Neuronal stem cell (in vitro differentiated cells): ENCODE measurements around the gene RABL3.
A peak's percentile ranks its signal among the peaks of the same experiment; 100 is the strongest.
"Not testable (repeated sequence)": the region's sequence is repeated elsewhere in the genome, so short reads cannot be mapped to it uniquely, and the experiment has no call there.

Experiments used
- DNase-seq: peaks from one replicate; pipeline ENCODE4 v3.0.0-alpha.2; 2013; ENCODE audit warnings: low spot score
- H2AFZ ChIP-seq: one replicate; pipeline ENCODE4 v1.6.1; 2013; ENCODE audit warnings: mild to moderate bottlenecking, low read length, inconsistent platforms
- H2AK5ac ChIP-seq: 2 replicates; pipeline ENCODE4 v1.6.1; 2013; ENCODE audit warnings: low read depth, mild to moderate bottlenecking, inconsistent platforms, low read length, moderate library complexity, mixed read lengths
- H2BK120ac ChIP-seq: 2 replicates; pipeline ENCODE4 v1.6.1; 2013; ENCODE audit warnings: low read depth, mild to moderate bottlenecking, inconsistent platforms, low read length, moderate library complexity, mixed read lengths
- H2BK12ac ChIP-seq: one replicate; pipeline ENCODE4 v1.6.1; 2013; ENCODE audit warnings: low read length, inconsistent platforms
- H2BK15ac ChIP-seq: 2 replicates; pipeline ENCODE4 v1.6.1; 2013; ENCODE audit warnings: mild to moderate bottlenecking, low read length, inconsistent platforms, mixed read lengths
- H2BK5ac ChIP-seq: one replicate; pipeline ENCODE4 v1.6.1; 2013; ENCODE audit warnings: inconsistent platforms, mild to moderate bottlenecking, low read length, moderate library complexity
- H3K14ac ChIP-seq: one replicate; pipeline ENCODE4 v1.6.1; 2013; ENCODE audit warnings: low read length, inconsistent platforms
- H3K18ac ChIP-seq: 2 replicates; pipeline ENCODE4 v1.6.1; 2013; ENCODE audit warnings: low read length, inconsistent platforms
- H3K23ac ChIP-seq: 2 replicates; pipeline ENCODE4 v1.6.1; 2013; ENCODE audit warnings: low read depth, mild to moderate bottlenecking, mixed read lengths, low read length, inconsistent platforms; ENCODE audit not compliant: poor library complexity
- H3K27ac ChIP-seq: replicated peaks from 3 replicates; pipeline ENCODE4 v1.5.1; 2013; ENCODE audit warnings: low read length, inconsistent platforms
- H3K27me3 ChIP-seq, 3 experiments: 2 replicates each; pipeline ENCODE4 v1.6.1; 2013; ENCODE audit warnings: low read length in 3 of 3, mild to moderate bottlenecking in 2 of 3, inconsistent platforms in 1 of 3, low read depth in 1 of 3, mixed read lengths in 1 of 3, moderate library complexity in 1 of 3; ENCODE audit not compliant: control insufficient read depth in 3 of 3, insufficient read depth in 3 of 3
- H3K36me3 ChIP-seq, 2 donors: replicated peaks in 1 of 2; 2 replicates each; pipeline ENCODE4 v1.6.1; 2013; ENCODE audit warnings: low read length in 2 of 2; ENCODE audit not compliant: control insufficient read depth in 2 of 2, insufficient read depth in 2 of 2
- H3K4ac ChIP-seq: 2 replicates; pipeline ENCODE4 v1.6.1; 2013; ENCODE audit warnings: inconsistent platforms, mild to moderate bottlenecking, low read length, moderate library complexity
- H3K4me1 ChIP-seq, 2 donors: 1 replicate in 1 of 2; 2 replicates in 1 of 2; pipeline ENCODE4 v1.6.1; 2013; ENCODE audit warnings: low read length in 2 of 2, low read depth in 1 of 2; ENCODE audit not compliant: control insufficient read depth in 2 of 2, insufficient read depth in 1 of 2
- H3K4me2 ChIP-seq: one replicate; pipeline ENCODE4 v1.6.1; 2013; ENCODE audit warnings: mild to moderate bottlenecking, low read length, inconsistent platforms; ENCODE audit not compliant: insufficient read depth, poor library complexity, severe bottlenecking
- H3K4me3 ChIP-seq, 2 donors: 2 replicates each; pipeline ENCODE4 v1.5.1; 2013; ENCODE audit warnings: low read length in 2 of 2, mild to moderate bottlenecking in 2 of 2, inconsistent platforms in 1 of 2, moderate library complexity in 1 of 2
- H3K79me1 ChIP-seq: one replicate; pipeline ENCODE4 v1.6.1; 2013; ENCODE audit warnings: low read depth, mild to moderate bottlenecking, inconsistent platforms, low read length, moderate library complexity
- H3K9ac ChIP-seq: one replicate; pipeline ENCODE4 v1.6.1; 2013; ENCODE audit warnings: mild to moderate bottlenecking, low read depth, low read length, inconsistent platforms; ENCODE audit not compliant: poor library complexity
- H3K9me3 ChIP-seq, 2 donors: replicated peaks in 1 of 2; 2 replicates each; pipeline versions ENCODE3 to v1.6.1; 2013; ENCODE audit warnings: low read length in 2 of 2, mild to moderate bottlenecking in 2 of 2, inconsistent platforms in 1 of 2, low read depth in 1 of 2, mixed read lengths in 1 of 2, moderate library complexity in 1 of 2; ENCODE audit not compliant: control insufficient read depth in 2 of 2, insufficient read depth in 1 of 2
- H4K8ac ChIP-seq: one replicate; pipeline ENCODE4 v1.6.1; 2013; ENCODE audit warnings: low read depth, mild to moderate bottlenecking, inconsistent platforms, low read length, moderate library complexity
- H4K91ac ChIP-seq: one replicate; pipeline ENCODE4 v1.6.1; 2013; ENCODE audit warnings: low read length, low read depth, mild to moderate bottlenecking, inconsistent platforms; ENCODE audit not compliant: poor library complexity
- WGBS, 2 donors: extraction: QIAGEN DNeasy Blood & Tissue Kit; methylation state at CpG; one replicate each; pipeline ENCODE4 v1.1.7; 2013; ENCODE audit warnings: missing lambda C conversion rate in 2 of 2, mixed read lengths in 1 of 2; ENCODE audit not compliant: insufficient read length in 2 of 2, insufficient replicate concordance in 1 of 2; ENCODE audit errors: extremely low coverage in 2 of 2; 5-methylcytosine and 5-hydroxymethylcytosine counted together

RABL3 gene

GRCh38 chr3:120738006-120738405, 4.3 kb downstream of the RABL3 start:
- H2BK5ac ChIP-seq, H3K4me3 ChIP-seq, H4K8ac ChIP-seq, H2BK120ac ChIP-seq, H3K27ac ChIP-seq, H3K23ac ChIP-seq, H3K79me1 ChIP-seq, H2AFZ ChIP-seq, H2AK5ac ChIP-seq, H4K91ac ChIP-seq, H2BK15ac ChIP-seq, H3K4ac ChIP-seq, H3K4me2 ChIP-seq, H3K18ac ChIP-seq, H3K9ac ChIP-seq, H3K27me3 ChIP-seq, H3K4me1 ChIP-seq, H3K14ac ChIP-seq, DNase-seq, H2BK12ac ChIP-seq: not testable (repeated sequence)
- Histone ChIP-seq H3K36me3 (peaks cover 4 to 18% of the 10 kb centered on the region in 2 donors), H3K9me3 (peaks cover 2 to 19% of the 10 kb centered on the region in 2 donors)
- WGBS, 2 donors = no CpG with 5 or more reads among the region's 8 CpGs

- Histone ChIP-seq H3K4me2 (no peak overlapping the region), H2AK5ac (no peak overlapping the region), H3K14ac (no peak overlapping the region), H3K9ac (no peak overlapping the region), H2BK5ac (no peak overlapping the region), H3K18ac (no peak overlapping the region), H2AFZ (no peak overlapping the region), H3K79me1 (no peaks in the 10 kb centered on the region), H3K27ac (no peak overlapping the region), H3K36me3 (peaks cover 0 to 24% of the 10 kb centered on the region in 2 donors), H3K4ac (no peak overlapping the region), H3K23ac (no peak overlapping the region), H4K8ac (no peak overlapping the region), H3K4me1 (no peaks in the 10 kb centered on the region), H2BK15ac (no peak overlapping the region), H3K4me3 (no peak overlapping the region), H2BK12ac (no peak overlapping the region), H4K91ac (no peak overlapping the region), H3K9me3 (peaks cover 0 to 5% of the 10 kb centered on the region in 2 donors), H2BK120ac (no peak overlapping the region), H3K27me3 (no peaks in the 10 kb centered on the region)
- WGBS, 2 donors = no CpG with 5 or more reads among the region's 4 CpGs
- DNase-seq = no peak
These were observed 11.5 kb downstream of the RABL3 start for GRCh38 chr3:120730576-120731542.

- H4K8ac ChIP-seq = no peak overlapping the region
- no peak overlapping the region for H3K27ac ChIP-seq
- no peak overlapping the region for H2BK15ac ChIP-seq
- no peak overlapping the region for H2BK5ac ChIP-seq
- H3K23ac ChIP-seq = no peak overlapping the region
- no peak overlapping the region for H4K91ac ChIP-seq
- H3K36me3 ChIP-seq = peaks cover 0 to 24% of the 10 kb centered on the region in 2 donors
- no peak overlapping the region for H3K9ac ChIP-seq
- H3K4me1 ChIP-seq = no peaks in the 10 kb centered on the region
- H3K18ac ChIP-seq = no peak overlapping the region
- H2BK12ac ChIP-seq = no peak overlapping the region
- H2AK5ac ChIP-seq = no peak overlapping the region
- no peak overlapping the region for H3K4me3 ChIP-seq
- no peak overlapping the region for H3K14ac ChIP-seq
- no peak overlapping the region for H3K4me2 ChIP-seq
- no peaks in the 10 kb centered on the region for H3K27me3 ChIP-seq
- no CpG with 5 or more reads among the region's 1 CpG for WGBS, 2 donors
- peaks cover 0 to 2% of the 10 kb centered on the region in 2 donors for H3K9me3 ChIP-seq
- no peak overlapping the region for H2AFZ ChIP-seq
- no peak overlapping the region for H2BK120ac ChIP-seq
- DNase-seq = no peak
- H3K4ac ChIP-seq = no peak overlapping the region
- H3K79me1 ChIP-seq = no peaks in the 10 kb centered on the region
These were observed 15.5 kb downstream of the RABL3 start for GRCh38 chr3:120726791-120727190.

- no CpG with 5 or more reads among the region's 20 CpGs for WGBS, 2 donors
These were observed 23.0 kb downstream of the RABL3 start for GRCh38 chr3:120719167-120719834.

More at GRCh38 chr3:120719167-120719834, 23.0 kb downstream of the RABL3 start:
- Histone ChIP-seq H3K9ac (peak overlapping the region; percentile 50), H3K4me3 (peak overlapping the region in 1 of 2 donors; percentile 46), H2BK12ac (peak overlapping the region; percentile 41), H3K4me2 (peak overlapping the region; percentile 48), H3K18ac (peak overlapping the region; percentile 65), H2AFZ (peak overlapping the region; percentile 56)
- not testable (repeated sequence) for H4K91ac ChIP-seq, H3K36me3 ChIP-seq, H3K9me3 ChIP-seq, H3K79me1 ChIP-seq, H3K4me1 ChIP-seq, H2AK5ac ChIP-seq, H4K8ac ChIP-seq, H3K23ac ChIP-seq, H3K27ac ChIP-seq, DNase-seq, H2BK120ac ChIP-seq, H2BK5ac ChIP-seq, H3K14ac ChIP-seq, H3K27me3 ChIP-seq, H3K4ac ChIP-seq, H2BK15ac ChIP-seq
